GM23338 (cell line): Measurements from ENCODE around the gene STOX1.

ENCODE experiments used
- CREB1 ChIP-seq: fragments of 250-450 bp; sonication (Bioruptor Pico); IDR thresholded peaks from 2 replicates; pipeline ENCODE4 v1.5.0; 2020; ENCODE audit warnings: low read depth, mild to moderate bottlenecking, moderate library complexity
- CTCF ChIP-seq, 2 experiments: fragments of 200-600 bp in 1 of 2; sonication (generic) in 1 of 2; conservative IDR thresholded peaks; 2 replicates each; pipeline versions ENCODE4 v1.5.1 to v1.6.1; 2016 to 2017; ENCODE audit warnings: antibody characterized with exemption in 2 of 2, low read depth in 2 of 2, mild to moderate bottlenecking in 2 of 2, moderate library complexity in 1 of 2
- ETS1 ChIP-seq: IDR thresholded peaks from 2 replicates; pipeline ENCODE4 v1.6.1; 2016; ENCODE audit warnings: antibody characterized with exemption
- EZH2 ChIP-seq: fragments of 200-600 bp; sonication (generic); IDR thresholded peaks from one replicate; pipeline ENCODE4 v1.8.0; 2017; ENCODE audit warnings: antibody characterized with exemption, mild to moderate bottlenecking, low read depth; ENCODE audit not compliant: unreplicated experiment
- EZH2phosphoT487 ChIP-seq: fragments of 200-600 bp; sonication (generic); IDR thresholded peaks from one replicate; pipeline ENCODE4 v1.8.1; 2018; ENCODE audit warnings: antibody characterized with exemption; ENCODE audit not compliant: unreplicated experiment
- JUNB ChIP-seq: IDR thresholded peaks from one replicate; pipeline ENCODE4 v1.6.1; 2016; ENCODE audit warnings: antibody characterized with exemption; ENCODE audit not compliant: unreplicated experiment
- NANOG ChIP-seq: IDR thresholded peaks from 2 replicates; pipeline ENCODE4 v1.6.1; 2016; ENCODE audit warnings: antibody characterized with exemption, borderline replicate concordance
- POLR2AphosphoS5 ChIP-seq: IDR thresholded peaks from 2 replicates; pipeline ENCODE4 v1.6.1; 2016; ENCODE audit warnings: antibody characterized with exemption, low read depth
- REST ChIP-seq: IDR thresholded peaks from one replicate; pipeline ENCODE4 v1.6.1; 2018; ENCODE audit warnings: antibody characterized with exemption; ENCODE audit not compliant: unreplicated experiment
- STAT1 ChIP-seq: IDR thresholded peaks from one replicate; pipeline ENCODE4 v1.6.1; 2016; ENCODE audit warnings: antibody characterized with exemption; ENCODE audit not compliant: unreplicated experiment
- ZNF114 ChIP-seq: fragments of 250-450 bp; sonication (Bioruptor Pico); IDR thresholded peaks from 2 replicates; pipeline ENCODE4 v1.5.0; 2020; ENCODE audit warnings: mild to moderate bottlenecking, moderate library complexity
- ZNF331 ChIP-seq: fragments of 250-450 bp; sonication (Bioruptor Pico); IDR thresholded peaks from 2 replicates; pipeline ENCODE4 v1.5.0; 2020; ENCODE audit warnings: low read depth, mild to moderate bottlenecking, moderate library complexity
- ZNF462 ChIP-seq: fragments of 250-450 bp; sonication (Bioruptor Pico); IDR thresholded peaks from 2 replicates; pipeline ENCODE4 v1.5.0; 2020; ENCODE audit warnings: mild to moderate bottlenecking, moderate library complexity

GRCh38 chr10:68800211-68800610, 27.1 kb upstream of the STOX1 start:
- no peak for TF ChIP-seq CTCF (conservative IDR thresholded peaks at IDR 0.05; ENCODE audit: low read depth in 2 of 2)
- no peak for TF ChIP-seq POLR2AphosphoS5
- TF ChIP-seq EZH2: no peak
- TF ChIP-seq REST: no peak
- no peak for TF ChIP-seq ZNF114
- TF ChIP-seq JUNB: no peak
- no peak for TF ChIP-seq EZH2phosphoT487
- no peak for TF ChIP-seq CREB1 (CRISPR knock-in tag)
- TF ChIP-seq ZNF462 (CRISPR knock-in tag): no peak
- TF ChIP-seq ETS1: no peak
- no peak for TF ChIP-seq NANOG
- no peak for TF ChIP-seq STAT1
- TF ChIP-seq ZNF331 (CRISPR knock-in tag): no peak
